GM21619 (cell line): ENCODE data around the gene ZKSCAN5.
"Not testable (repeated sequence)": the region's sequence is repeated elsewhere in the genome, so short reads cannot be mapped to it uniquely, and the experiment has no call there.

Source experiments
- ATAC-seq: cut with Tn5 transposase; IDR thresholded peaks from one replicate; pipeline ENCODE4 v1.9.1; 2021; ENCODE audit not compliant: unreplicated experiment

Gene ZKSCAN5

DNA sequence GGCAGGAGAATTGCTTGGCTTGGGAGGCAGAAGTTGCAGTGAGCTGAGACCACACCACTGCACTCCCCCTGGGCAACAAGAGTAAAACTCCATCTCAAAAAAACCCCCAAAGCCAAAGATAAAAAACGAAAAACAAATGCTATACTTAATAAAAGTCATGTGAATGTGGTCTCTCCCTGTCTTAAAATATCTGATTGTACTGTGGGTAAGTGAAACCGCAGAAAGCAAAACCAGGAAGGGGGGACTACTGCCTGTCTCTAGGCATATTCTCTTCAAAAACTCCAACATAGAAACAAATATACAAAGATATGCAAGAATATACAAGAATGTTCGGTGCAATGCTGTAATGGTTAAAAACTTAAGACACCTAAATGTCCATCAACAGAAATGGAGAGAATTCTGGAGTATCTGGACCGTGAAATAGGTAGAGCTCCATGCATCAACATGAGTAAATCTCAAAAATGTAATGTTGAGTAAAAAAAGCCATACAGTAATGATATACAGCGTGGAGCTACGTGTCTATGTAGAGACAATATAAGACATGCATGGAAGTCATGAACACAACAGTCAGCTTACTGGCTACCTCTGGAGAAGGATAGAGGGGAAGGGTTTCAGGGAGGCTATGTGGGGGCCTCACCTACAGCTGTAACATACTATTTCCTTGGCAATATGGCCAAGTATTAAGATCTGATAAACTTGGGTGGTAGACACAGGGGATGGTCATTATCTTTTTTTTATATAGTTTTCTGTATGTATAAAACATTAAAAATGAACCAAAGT is 6.5 kb upstream of the ZKSCAN5 start:
- ATAC-seq, result no peak

DNA sequence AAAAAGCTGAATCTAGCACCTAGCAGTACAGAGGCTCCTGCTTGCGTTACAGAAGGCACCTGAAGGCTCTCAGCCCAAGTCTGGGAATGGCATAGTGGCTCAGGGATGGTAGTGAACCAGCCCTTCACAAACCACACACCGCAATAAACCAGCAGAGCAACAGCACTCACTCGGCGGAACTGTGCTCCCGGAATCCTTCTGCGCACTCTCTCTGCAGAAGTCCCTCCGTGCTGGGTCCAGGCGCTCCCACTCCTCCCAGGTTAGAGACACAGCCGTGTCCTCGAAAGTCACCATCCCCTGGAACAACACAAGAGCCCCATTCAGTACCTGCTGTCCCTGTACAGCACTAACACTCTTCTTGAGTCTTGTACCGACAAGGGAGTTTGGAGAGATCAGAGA is 5.9 kb upstream of the ZKSCAN5 start:
- no peak for ATAC-seq

DNA sequence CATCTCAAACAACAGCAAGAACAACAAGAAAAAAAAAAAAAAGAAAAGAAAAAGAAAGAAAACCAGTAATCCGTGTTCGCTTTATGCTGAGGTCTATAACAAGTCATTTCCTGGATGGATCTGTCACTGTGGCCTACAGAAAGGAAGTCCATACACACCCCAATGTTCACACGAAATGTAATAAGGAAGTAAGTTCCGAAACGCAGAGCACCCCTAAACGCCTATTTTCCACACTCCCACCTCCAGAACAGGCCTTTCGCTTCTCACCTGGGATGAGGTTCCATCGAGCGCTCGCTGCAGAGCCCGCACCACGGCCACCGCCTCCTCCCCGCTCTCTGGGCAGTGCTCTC is 5.1 kb upstream of the ZKSCAN5 start:
- no peak for ATAC-seq

DNA sequence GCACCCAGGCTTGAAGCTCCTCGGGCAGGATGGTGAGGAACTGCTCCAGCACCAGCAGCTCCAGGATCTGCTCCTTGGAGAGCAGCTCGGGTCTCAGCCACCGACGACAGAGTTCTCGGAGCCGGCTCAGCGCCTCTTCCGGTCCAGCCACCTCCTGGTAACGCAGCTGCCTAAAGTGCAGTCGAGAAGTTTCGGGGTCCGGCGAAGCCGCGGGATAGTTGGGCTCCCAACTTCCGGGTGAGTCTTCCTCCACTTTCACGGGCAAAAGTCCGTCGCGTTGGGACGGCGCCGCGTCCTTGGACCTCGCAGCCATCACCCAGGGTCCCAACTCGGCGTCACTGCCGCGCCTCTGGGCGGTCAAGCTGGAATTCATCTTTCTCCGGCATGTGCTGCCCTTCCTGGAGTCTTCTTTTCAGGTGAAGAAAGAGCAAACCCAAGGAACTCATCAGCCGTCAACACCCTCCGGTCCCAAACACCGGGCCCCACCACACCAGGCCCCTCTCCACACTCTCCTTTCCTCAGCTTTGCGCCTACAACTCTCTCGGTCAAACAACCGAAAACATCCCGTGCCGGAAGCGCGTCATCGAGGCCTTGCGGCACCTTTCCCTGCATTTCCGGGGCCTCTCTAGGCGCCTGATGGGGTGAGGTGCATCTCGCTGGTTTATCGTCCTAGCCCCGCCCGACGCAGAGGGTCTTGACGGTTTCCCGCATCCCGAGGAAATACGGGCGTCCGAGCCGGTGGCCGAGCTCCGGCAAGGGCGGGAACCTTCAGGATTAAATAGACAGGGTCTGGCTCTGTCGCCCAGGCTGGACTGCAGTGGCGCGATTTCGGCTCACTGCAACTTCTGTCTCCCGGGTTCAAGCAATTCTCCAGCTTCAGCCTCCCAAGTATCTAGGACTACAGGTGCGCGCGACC is 4.5 kb upstream of the ZKSCAN5 start, which contains the start of gene ZNF394:
Gene ZNF394, minus strand, starts transcription at position 561 of the 916 bp plus-strand sequence. Its CDS starts 188 bp downstream, at position 373.
- peak; percentile 36 for ATAC-seq

DNA sequence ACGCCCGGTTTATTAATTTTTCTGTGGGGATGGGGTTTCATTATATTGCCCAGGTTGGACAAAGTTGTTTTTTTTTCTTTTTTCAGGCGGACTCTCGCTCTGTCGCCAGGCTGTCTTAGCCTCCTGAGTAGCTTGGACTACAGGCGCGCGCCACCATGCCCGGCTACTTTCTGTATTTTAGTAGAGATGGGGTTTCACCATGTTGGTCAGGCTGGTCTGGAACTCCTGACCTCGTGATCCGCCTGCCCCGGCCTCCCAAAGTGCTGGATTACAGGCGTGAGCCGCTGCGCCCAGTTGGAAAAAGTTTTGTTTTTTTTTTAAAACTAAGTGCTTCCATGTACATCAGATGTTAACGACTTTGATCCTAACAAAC is 3.8 kb upstream of the ZKSCAN5 start:
- no peak for ATAC-seq

DNA sequence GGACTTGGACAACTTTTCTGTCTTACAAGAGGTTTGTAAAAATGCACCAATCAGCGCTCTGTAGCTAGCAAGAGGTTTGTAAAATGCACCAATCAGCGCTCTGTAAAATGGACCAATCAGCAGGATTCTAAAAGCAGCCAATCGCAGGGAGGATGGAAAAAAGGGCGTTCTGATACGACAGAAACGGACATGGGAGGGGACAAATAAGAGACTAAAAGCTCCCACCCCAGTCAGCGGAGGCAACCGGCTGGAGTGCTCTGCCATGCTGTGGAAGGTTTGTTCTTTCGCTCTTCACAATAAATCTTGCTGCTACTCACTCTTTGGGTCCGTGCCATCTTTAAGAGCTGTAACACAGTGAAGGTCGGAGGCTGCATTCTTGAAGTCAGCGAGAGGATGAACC is 3.2 kb upstream of the ZKSCAN5 start:
- not testable (repeated sequence) for ATAC-seq

DNA sequence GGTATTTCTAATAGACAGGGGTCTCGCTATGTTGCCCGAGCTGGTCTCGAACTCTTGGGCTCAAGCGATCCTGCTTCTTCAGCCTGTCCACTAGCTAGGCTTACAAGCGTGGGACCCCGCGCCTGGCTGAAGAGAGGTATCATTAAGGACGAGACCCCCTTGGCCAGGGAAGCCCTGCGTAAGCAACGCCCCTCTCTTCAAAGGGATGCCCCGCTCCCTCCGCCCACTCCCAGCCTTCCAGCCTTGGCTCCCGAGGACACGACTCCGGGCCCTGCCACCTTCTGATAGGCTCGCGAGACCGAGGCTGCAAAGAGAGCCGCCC is 220 bp upstream of the ZKSCAN5 start:
- ATAC-seq, result no peak

DNA sequence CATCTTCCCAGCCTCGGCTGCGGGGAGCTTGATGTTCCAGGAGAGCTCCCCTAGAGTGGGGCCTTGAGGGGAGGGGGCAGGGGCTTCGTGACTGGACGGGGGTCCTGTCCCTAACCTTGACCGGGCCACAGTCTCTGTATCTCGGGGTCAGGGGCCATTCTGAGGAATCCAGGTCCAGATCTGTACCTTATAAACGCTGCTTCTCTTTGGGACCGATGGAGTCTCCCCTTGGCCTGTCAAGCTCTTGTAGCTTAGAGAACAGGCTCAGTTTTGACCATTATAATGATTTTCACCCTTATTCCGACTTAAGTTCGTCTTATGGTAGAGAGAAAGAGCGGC is 831 bp downstream of the ZKSCAN5 start:
- peak; percentile 6 for ATAC-seq

DNA sequence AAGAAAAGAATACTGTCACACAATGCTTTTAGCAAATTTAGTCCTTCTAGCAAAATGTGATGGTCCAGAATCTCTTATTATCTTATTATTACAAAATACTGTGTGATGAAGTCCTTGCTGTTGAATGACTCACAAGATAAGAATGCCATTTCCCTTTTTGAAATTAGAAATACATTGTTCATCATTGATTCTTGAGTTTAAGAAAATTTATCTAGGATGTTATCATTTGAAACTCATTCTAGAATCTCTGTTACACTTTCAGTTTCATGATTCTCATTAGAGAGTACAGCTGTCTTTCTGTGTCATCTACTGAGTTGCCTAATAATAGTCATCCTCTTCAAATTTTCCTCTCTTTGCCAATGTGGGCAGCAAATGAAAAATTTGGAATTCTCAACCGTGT is 9.6 kb downstream of the ZKSCAN5 start:
- ATAC-seq, result no peak

DNA sequence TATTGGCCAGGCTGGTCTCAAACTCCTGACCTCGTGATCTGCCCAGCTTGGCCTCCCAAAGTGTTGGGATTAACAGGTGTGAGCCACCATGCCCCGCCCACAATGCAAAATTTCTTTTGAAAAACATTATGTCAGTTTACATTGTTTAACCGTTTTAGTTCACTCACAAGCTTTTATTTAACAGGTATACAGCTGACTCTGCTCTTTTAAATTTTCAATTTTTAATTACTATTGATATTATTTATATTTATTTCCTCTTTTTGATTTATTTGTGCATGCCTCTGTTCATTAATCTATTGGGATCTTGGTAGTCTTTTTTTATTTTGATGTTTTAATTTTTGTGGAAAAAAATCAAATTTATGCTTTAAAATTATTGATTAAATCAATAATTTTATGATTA is 16.9 kb downstream of the ZKSCAN5 start:
- ATAC-seq, result no peak

DNA sequence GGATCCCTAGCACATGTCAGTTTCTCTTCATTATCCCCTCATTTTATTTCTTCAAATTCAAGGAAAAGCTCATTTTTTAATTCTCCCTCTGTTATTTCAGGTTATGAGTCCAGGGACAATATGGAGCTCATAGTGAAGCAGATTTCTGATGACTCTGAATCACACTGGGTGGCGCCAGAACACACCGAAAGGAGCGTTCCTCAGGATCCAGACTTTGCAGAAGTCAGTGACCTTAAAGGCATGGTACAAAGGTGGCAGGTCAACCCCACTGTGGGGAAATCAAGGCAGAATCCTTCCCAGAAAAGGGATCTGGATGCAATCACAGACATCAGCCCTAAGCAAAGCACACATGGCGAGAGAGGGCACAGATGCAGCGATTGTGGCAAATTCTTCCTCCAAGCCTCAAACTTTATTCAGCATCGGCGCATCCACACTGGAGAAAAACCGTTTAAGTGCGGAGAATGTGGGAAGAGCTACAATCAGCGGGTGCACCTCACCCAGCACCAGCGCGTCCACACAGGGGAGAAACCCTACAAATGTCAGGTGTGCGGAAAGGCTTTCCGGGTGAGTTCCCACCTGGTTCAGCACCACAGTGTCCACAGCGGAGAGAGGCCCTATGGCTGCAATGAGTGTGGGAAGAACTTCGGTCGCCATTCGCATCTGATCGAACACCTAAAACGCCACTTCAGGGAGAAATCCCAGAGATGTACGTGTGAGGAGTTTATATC is 21.4 kb downstream of the ZKSCAN5 start:
- no peak for ATAC-seq

DNA sequence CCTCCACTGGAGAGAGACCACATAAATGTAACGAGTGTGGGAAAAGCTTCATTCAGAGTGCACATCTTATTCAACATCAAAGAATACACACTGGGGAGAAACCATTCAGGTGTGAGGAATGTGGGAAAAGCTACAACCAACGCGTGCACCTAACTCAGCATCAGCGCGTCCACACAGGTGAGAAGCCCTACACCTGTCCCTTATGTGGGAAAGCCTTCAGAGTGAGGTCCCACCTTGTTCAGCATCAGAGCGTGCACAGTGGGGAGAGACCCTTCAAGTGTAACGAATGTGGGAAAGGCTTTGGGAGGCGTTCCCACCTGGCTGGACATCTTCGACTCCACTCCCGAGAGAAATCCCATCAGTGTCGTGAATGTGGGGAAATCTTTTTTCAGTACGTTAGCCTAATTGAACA is 26.9 kb downstream of the ZKSCAN5 start:
- ATAC-seq, result no peak

DNA sequence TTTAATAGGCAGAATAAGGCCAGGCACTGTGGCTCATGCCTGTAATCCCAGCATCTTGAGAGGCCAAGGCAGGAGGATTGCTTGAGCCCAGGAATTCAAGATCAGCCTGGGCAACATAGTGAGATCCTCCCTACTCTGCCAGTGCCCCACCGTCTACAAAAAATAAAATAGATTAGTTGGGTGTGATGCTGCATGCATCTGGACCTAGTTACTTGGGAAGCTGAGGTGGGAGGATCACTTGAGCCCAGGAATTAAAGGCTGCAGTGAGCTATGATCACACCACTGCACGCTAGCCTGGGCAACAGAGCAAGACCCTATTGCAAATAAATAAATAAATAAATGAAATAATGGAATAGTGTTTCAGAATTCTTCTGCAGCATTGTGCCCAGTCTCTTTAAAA is 31.2 kb downstream of the ZKSCAN5 start:
- ATAC-seq, result no peak

DNA sequence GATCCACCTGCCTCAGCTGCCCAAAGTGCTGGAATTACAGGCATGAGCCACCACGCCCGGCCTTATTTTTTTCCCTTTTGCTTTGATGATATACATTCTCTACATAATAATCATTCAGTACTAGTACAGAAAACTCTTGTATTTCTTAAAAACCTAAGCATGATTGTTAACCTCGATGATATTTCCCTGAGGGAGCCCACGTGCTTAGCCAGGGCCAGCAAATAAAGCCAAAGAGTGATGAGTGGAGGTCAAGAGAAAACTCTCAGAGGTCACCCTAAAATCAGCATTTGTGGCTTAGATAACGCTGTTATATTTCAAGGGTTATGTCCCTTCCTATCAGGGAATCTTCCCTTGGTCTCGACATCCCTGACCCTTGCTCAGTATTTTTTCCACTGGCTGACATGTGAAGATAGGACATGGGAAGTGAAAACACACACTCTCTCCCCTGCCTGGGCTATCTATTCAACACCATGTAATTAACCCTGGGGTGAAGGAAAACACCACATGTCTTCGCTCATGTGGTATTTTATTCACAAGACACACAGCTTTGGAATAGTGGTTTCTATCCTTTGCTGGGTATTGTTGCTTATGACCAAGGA is 34.9 kb downstream of the ZKSCAN5 start:
- no peak for ATAC-seq

DNA sequence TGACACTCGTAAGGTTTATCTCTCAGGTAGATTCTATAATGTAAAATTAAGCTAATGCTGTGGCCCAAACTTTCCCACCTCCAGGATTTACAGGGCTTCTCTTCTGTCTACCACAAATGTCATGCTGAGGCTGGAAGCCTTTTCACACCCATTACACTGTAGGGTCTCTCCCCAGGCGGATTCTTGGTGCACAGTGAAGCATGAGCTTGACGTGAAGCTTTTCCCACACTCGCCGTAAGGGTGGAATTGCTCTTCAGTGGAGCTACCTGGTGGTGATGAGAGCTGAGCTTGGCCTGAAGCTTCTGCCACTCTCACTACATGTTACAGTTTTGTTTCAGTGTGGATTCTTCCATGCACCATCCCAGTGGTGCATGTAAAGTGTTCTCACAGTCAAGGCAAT is 36.1 kb downstream of the ZKSCAN5 start:
- ATAC-seq, result no peak

DNA sequence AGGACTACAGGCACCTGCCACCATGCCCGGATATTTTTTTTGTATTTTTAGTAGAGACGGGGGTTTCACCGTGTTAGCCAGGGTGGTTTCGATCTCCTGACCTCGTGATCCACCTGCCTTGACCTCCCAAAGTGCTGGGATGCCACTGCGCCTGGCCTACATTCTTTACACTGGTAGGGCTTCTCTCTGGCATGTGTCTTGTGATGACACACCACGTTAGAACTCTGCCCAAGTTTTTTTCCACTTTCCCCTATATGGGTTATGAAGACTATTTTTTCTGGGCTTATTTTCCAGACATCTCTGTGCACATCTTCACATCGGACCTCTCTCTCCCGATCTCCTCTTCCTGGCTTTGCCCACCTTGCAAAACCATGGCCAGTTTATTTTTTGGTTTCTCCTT is 36.8 kb downstream of the ZKSCAN5 start:
- ATAC-seq, result no peak

DNA sequence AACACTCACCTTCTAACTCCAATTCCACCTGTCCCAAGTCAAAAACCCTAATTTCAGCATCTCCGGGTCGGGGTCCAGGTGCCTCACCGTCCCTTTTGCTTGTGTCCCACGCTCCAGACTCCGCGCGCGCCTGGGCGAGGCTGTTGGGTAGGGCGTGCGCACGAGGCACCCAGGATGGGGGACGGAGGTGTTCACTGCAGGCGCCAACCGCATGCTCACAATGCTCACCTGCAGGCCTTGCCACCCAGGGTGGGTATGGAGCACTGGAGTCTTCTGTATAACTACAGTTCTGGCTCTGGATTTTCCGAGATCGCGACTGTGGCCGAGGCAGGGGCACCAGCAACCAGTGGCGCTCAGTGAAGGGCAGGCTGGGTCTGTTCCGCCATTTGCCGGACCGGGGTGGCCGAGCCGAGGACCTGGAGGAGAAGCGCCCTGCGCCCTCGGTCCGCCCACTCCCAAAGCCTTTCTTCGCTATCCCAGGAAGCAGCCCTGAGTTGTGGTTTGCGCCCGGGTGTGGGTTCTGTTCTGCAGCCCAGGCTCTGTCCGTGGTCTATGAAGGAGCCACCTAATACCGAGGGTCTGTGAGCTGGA is 38.7 kb downstream of the ZKSCAN5 start:
- no peak for ATAC-seq

DNA sequence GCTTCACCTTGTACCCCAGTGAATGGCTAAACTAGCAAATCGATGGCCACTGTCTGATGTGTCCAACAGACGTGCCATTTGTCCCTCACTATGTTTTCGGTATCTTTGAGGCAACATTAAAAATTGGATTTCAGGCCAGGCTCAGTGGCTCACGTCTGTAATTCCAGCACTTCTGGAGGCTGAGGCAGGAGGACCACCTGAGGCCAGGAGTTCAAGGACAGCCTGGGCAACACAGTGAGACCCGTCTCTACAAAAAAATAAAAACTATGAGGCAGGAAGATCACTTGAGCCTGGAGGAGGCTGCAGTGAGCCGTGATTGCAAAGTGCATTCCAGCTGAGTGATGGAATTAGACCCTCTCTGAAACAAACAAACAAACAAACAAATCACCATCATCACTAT is 39.5 kb downstream of the ZKSCAN5 start:
- ATAC-seq, result no peak

DNA sequence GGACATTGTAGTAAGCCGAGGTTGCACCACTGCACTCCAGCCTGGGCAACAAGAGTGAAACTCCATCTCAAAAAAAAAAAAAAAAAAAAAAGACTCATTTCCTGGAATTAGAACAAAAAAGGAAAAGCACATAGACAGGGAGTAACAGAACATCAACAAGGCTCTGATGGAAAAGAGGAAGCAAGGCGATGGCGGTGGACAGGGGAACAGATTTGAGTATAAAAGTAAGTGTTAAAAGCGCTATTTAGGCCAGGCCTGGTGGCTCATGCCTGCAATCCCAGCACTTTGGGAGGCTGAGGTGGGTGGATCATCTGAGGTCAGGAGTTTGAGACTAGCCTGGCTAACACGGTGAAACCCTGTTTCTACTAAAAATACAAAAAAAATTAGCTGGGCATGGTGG is 40.8 kb downstream of the ZKSCAN5 start:
- ATAC-seq, result not testable (repeated sequence)

DNA sequence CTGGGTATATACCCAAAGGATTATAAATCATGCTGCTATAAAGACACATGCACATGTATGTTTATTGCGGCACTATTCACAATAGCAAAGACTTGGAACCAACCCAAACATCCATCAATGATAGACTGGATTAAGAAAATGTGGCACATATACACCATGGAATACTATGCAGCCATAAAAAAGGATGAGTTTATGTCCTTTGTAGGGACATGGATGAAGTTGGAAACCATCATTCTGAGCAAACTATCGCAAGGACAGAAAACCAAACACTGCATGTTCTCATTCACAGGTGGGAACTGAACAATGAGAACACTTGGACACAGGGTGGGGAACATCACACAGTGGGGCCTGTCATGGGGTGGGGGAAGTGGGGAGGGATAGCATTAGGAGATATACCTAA is 45.1 kb downstream of the ZKSCAN5 start:
- ATAC-seq, result not testable (repeated sequence)

DNA sequence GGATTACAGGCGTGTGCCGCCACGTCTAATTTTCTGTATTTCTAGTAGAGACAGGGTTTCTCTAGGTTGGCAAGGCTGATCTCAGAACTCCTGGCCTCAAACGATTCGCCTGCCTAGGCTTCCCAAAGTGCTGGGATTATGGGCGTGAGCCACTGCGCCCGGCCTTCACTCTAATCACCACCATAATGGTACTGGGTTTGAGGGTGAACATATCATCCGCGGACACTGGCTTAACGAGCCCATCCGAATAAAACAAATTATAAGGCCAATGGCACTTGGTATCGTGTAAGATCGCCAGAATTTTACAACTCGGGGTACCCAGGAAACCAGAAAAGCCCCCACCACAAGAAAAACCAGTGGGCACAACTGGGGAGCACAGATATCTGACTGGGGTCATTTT is 46.9 kb downstream of the ZKSCAN5 start:
- no peak for ATAC-seq
